Upper lobe of left lung (tissue), 6 donors: ENCODE measurements around the gene TUB. TPM values are rescaled to one million over a fixed set of nuclear protein-coding genes. Genes with fewer than 3 reads are reported as not detected.

Experiments
- ATAC-seq, 2 donors: fragments of 200-7000 bp; cut with Tn5 transposase; one replicate each; pipeline ENCODE4 v1.9.1; 2022; ENCODE audit warnings: mild to moderate bottlenecking in 2 of 2, moderate library complexity in 2 of 2; ENCODE audit not compliant: low FRiP score in 2 of 2
- DNase-seq, 2 donors: peaks; one replicate each; pipeline ENCODE4 v3.0.0-alpha.2; 2019 to 2020
- H3K27ac ChIP-seq, 4 donors: fragments of 200-600 bp; sonication (generic); one replicate each; pipeline ENCODE4 v1.5.1; 2016 to 2019
- H3K27me3 ChIP-seq, 4 donors: fragments of 200-600 bp; sonication (generic); one replicate each; pipeline ENCODE4 v1.5.1; 2017 to 2019
- H3K36me3 ChIP-seq, 4 donors: fragments of 200-600 bp; sonication (generic); one replicate each; pipeline ENCODE4 v1.5.1; 2016 to 2019
- H3K4me1 ChIP-seq, 4 donors: fragments of 200-600 bp; sonication (generic); one replicate each; pipeline ENCODE4 v1.5.1; 2018 to 2019
- H3K4me3 ChIP-seq, 4 donors: fragments of 200-600 bp; sonication (generic); one replicate each; pipeline ENCODE4 v1.5.1; 2017 to 2019; ENCODE audit warnings: mild to moderate bottlenecking in 2 of 4, moderate library complexity in 1 of 4
- H3K9me3 ChIP-seq, 4 donors: fragments of 200-600 bp; sonication (generic); one replicate each; pipeline ENCODE4 v1.5.1; 2018 to 2019
- EP300 ChIP-seq, 4 donors: sonication (generic); formaldehyde crosslinking; IDR thresholded peaks; one replicate each; pipeline ENCODE4 v1.5.1; 2017; ENCODE audit warnings: antibody characterized with exemption in 4 of 4, control low read depth in 2 of 4
- POLR2A ChIP-seq, 4 donors: fragments of 450-650 bp; IDR thresholded peaks; one replicate each; pipeline ENCODE4 v1.5.1; 2016 to 2017; ENCODE audit warnings: antibody characterized with exemption in 4 of 4, mild to moderate bottlenecking in 2 of 4
- POLR2AphosphoS5 ChIP-seq, 2 donors: sonication (generic); formaldehyde crosslinking; IDR thresholded peaks; one replicate each; pipeline ENCODE4 v1.5.1; 2017; ENCODE audit warnings: antibody characterized with exemption in 2 of 2
- WGBS, 2 donors: methylation state at CpG; one replicate each; pipeline ENCODE4 v1.1.5; 2017 to 2018; 5-methylcytosine and 5-hydroxymethylcytosine counted together
- total RNA-seq, 6 donors: library from RNA; depleted of rRNA in 4 of 6; stranded (reverse); fragments of >200 nt in 4 of 6; gene quantifications; one replicate each; pipeline versions ENCODE4 v1.1.0 to v1.2.1, GENCODE V29; 2016 to 2021
- TF ChIP-seq, protein P1 (sequence below), 6 experiments: fragments of 450-650 bp in 4 of 6; fragments of 200-600 bp in 2 of 6; sonication (generic) in 2 of 6; IDR thresholded peaks; one replicate each; pipeline ENCODE4 v1.5.1; 2016 to 2019; ENCODE audit warnings: antibody characterized with exemption in 6 of 6
- donor health status: DM: no; HTN: no; CAD: no; lungs with moderate emphysema.
- donor health status: DM: no; HTN: yes; CAD: no; lungs with severe emphysema.

The TUB gene
- total RNA-seq, 6 donors from 2014 or later, result 2.6 to 9.1 (median 4.4) TPM

DNA sequence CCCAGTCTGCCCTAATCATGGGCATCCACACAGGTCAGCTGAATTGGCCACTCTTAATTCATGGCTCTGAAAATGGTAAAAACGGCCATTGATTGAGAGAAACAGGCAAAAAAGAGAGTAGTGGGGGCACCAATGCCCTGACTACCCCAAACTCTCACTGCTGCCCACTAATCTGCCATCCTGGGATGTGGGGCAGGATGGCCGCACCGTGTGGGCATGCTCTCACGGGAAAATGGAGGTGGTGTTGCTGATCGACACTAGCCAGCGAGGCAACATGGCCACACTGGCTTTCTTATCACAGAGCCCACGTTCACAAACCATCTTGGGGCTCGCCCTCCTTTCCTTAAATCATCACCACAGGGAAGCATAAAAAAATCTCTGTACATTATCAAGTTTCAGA, 11.2 kb upstream of the TUB start:
- 83 to 84% methylated on average over 8 of the region's 8 CpGs for WGBS, 2 donors
- Histone ChIP-seq H3K4me3 (no peak overlapping the region), H3K27me3 (no peaks in the 10 kb centered on the region), H3K4me1 (peaks cover 0 to 11% (median 7%) of the 10 kb centered on the region in 4 donors), H3K27ac (peak overlapping the region in 1 of 4 donors; percentile 40), H3K9me3 (no peaks in the 10 kb centered on the region), H3K36me3 (no peaks in the 10 kb centered on the region)
- no peak for ATAC-seq
- TF ChIP-seq EP300 (IDR thresholded peaks at IDR 0.05) (no peak), POLR2AphosphoS5 (IDR thresholded peaks at IDR 0.05) (no peak), POLR2A (IDR thresholded peaks at IDR 0.05) (no peak)
- TF ChIP-seq, protein P1, sequence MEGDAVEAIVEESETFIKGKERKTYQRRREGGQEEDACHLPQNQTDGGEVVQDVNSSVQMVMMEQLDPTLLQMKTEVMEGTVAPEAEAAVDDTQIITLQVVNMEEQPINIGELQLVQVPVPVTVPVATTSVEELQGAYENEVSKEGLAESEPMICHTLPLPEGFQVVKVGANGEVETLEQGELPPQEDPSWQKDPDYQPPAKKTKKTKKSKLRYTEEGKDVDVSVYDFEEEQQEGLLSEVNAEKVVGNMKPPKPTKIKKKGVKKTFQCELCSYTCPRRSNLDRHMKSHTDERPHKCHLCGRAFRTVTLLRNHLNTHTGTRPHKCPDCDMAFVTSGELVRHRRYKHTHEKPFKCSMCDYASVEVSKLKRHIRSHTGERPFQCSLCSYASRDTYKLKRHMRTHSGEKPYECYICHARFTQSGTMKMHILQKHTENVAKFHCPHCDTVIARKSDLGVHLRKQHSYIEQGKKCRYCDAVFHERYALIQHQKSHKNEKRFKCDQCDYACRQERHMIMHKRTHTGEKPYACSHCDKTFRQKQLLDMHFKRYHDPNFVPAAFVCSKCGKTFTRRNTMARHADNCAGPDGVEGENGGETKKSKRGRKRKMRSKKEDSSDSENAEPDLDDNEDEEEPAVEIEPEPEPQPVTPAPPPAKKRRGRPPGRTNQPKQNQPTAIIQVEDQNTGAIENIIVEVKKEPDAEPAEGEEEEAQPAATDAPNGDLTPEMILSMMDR (IDR thresholded peaks at IDR 0.05), result no peak
- peak in 1 of 2 donors; percentile 16 for DNase-seq

DNA sequence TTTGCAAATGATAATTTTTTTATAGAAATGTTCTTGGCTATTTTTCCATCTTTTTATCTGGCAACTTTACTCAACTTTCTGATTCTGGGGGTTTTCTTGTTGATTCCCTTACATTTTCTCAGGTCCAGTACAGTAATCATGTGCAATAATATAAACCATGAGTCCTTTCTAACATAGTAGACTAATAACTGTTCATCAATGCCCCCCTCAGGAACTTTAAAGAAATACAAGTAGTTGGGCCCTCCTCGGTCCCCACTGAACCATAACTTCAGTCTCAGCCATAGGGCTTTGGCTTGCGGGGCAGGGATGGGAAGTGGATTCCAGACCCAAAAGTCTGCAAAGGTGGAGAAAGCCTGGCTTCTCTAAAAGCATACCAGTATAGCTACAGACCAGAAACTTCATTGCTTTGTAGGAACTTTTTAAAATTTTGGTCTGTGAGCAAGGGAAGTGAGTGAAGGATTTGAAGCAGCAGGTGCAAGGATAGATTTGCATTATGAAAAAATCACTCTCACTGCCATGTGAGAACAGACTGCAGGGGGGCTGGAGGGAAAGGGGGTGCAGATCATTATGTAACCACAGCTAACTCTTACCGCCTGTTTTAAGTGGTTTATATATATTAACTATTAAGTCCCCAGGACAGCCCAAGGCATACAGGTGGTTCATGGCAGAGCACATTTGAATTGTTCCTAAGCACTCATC, 10.4 kb upstream of the TUB start:
- ATAC-seq, result peak in 1 of 2 donors; percentile 58
- WGBS, 2 donors, result 26 to 41% methylated on average over 3 of the region's 3 CpGs
- no peak for DNase-seq
- TF ChIP-seq, protein P1 (IDR thresholded peaks at IDR 0.05), result no peak
- TF ChIP-seq POLR2AphosphoS5 (IDR thresholded peaks at IDR 0.05), result no peak
- TF ChIP-seq EP300 (IDR thresholded peaks at IDR 0.05), result no peak
- no peak for TF ChIP-seq POLR2A (IDR thresholded peaks at IDR 0.05)
- Histone ChIP-seq H3K27ac (no peak overlapping the region), H3K4me3 (no peak overlapping the region), H3K36me3 (no peaks in the 10 kb centered on the region), H3K9me3 (no peaks in the 10 kb centered on the region), H3K27me3 (no peaks in the 10 kb centered on the region), H3K4me1 (peaks cover 0 to 11% (median 7%) of the 10 kb centered on the region in 4 donors)

GRCh38 chr11:8071616-8072581, 9.1 kb upstream of the TUB start:
- Histone ChIP-seq H3K27ac (no peak overlapping the region), H3K4me1 (peaks cover 0 to 11% (median 7%) of the 10 kb centered on the region in 4 donors), H3K27me3 (no peaks in the 10 kb centered on the region), H3K36me3 (no peaks in the 10 kb centered on the region), H3K9me3 (no peaks in the 10 kb centered on the region), H3K4me3 (no peak overlapping the region)
- DNase-seq (no peak), ATAC-seq (no peak)
- no peak for TF ChIP-seq EP300 (IDR thresholded peaks at IDR 0.05)
- no peak for TF ChIP-seq POLR2AphosphoS5 (IDR thresholded peaks at IDR 0.05)
- TF ChIP-seq, protein P1 (IDR thresholded peaks at IDR 0.05), result no peak
- no peak for TF ChIP-seq POLR2A (IDR thresholded peaks at IDR 0.05)
- 72 to 82% methylated on average over 14 to 18 of the region's 18 CpGs for WGBS, 2 donors

DNA sequence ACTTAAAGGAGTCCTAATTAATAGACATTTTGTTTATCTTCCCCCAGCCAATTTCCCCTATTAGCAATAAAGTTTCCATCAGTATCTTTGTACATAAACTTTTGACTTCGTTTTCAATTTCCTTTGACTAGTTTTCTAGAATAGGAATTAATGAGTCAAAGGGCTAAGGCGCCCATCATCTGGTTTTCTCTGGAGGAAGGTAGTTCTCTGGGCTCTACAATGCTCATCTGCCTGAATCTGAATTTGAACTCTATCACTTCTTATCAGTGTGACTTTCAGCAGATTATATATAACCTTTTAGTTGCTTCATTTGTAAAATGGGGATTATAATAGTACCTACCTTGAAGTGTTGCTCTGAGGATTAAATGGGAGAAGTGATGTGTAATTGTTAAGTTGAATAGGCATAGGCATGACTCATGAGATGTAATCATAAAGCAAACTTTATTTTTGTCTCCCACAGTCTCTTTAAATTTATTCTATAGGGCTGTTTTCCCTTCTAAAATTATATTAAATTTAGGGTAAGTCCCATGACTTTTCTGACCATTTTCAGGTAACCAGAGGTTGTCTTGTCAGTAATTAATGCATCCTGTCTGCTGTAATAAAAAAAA, 5.8 kb upstream of the TUB start:
- Histone ChIP-seq H3K27me3 (no peaks in the 10 kb centered on the region), H3K4me1 (no peaks in the 10 kb centered on the region), H3K4me3 (no peak overlapping the region), H3K27ac (no peak overlapping the region), H3K9me3 (no peaks in the 10 kb centered on the region), H3K36me3 (no peaks in the 10 kb centered on the region)
- WGBS, 2 donors, result 62 to 64% methylated on average over 2 of the region's 2 CpGs
- TF ChIP-seq, protein P1 (IDR thresholded peaks at IDR 0.05), result no peak
- TF ChIP-seq POLR2AphosphoS5 (IDR thresholded peaks at IDR 0.05) (no peak), EP300 (IDR thresholded peaks at IDR 0.05) (no peak), POLR2A (IDR thresholded peaks at IDR 0.05) (no peak)
- DNase-seq (no peak), ATAC-seq (no peak)
